K562 (cell line): ENCODE results near the gene PEX13. TPM values are rescaled to one million over a fixed set of nuclear protein-coding genes. Genes with fewer than 3 reads are reported as not detected.

ENCODE experiments used
- AFF4 ChIP-seq: sonication (generic); formaldehyde crosslinking; IDR thresholded peaks from 2 replicates; pipeline ENCODE4 v1.8.0; 2023; ENCODE audit warnings: mild to moderate bottlenecking, missing genetic modification reagents
- CCAR2 ChIP-seq: fragments of 200-400 bp; formaldehyde crosslinking; IDR thresholded peaks from 2 replicates; pipeline ENCODE4 v1.6.1; 2017; ENCODE audit warnings: mild to moderate bottlenecking, low read depth, low read length
- MCM2 ChIP-seq: fragments of 450-650 bp; IDR thresholded peaks from 2 replicates; pipeline ENCODE4 v1.6.1; 2017; ENCODE audit warnings: low read depth, mild to moderate bottlenecking
- MTA1 ChIP-seq: fragments of 450-650 bp; IDR thresholded peaks from 2 replicates; pipeline ENCODE4 v1.6.1; 2017; ENCODE audit warnings: borderline replicate concordance
- RAD21 ChIP-seq, 2 experiments: fragments of 250-450 bp in 1 of 2; fragments of 450-650 bp in 1 of 2; sonication (Bioruptor Pico) in 1 of 2; formaldehyde crosslinking in 1 of 2; IDR thresholded peaks in 1 of 2; conservative IDR thresholded peaks in 1 of 2; 2 replicates each; pipeline versions ENCODE4 v1.4.0 to v1.8.0; 2020 to 2022; ENCODE audit warnings: mild to moderate bottlenecking in 2 of 2, moderate library complexity in 1 of 2
- RREB1 ChIP-seq: fragments of 250-450 bp; sonication (Bioruptor Pico); IDR thresholded peaks from 2 replicates; pipeline ENCODE4 v1.4.0; 2020
- SMAD2 ChIP-seq: fragments of 150-350 bp; IDR thresholded peaks from 2 replicates; pipeline ENCODE4 v1.6.1; 2014; ENCODE audit warnings: low read depth, mild to moderate bottlenecking, low read length
- TEAD1 ChIP-seq, 2 experiments: fragments of 450-650 bp in 1 of 2; sonication (generic) in 1 of 2; formaldehyde crosslinking; IDR thresholded peaks; 2 replicates each; pipeline versions ENCODE4 v1.4.0 to v1.8.0; 2020 to 2022; ENCODE audit warnings: mild to moderate bottlenecking in 2 of 2, missing genetic modification reagents in 1 of 2
- TFE3 ChIP-seq: fragments of 450-650 bp; formaldehyde crosslinking; IDR thresholded peaks from 2 replicates; pipeline ENCODE4 v1.4.0; 2020; ENCODE audit warnings: mild to moderate bottlenecking, mixed read lengths
- UBTF ChIP-seq, 2 experiments: IDR thresholded peaks; 2 replicates each; pipeline ENCODE4 v1.6.1; 2012; ENCODE audit warnings: improper control_type of control experiment in 2 of 2, low read depth in 2 of 2, low read length in 2 of 2, borderline replicate concordance in 1 of 2
- YBX1 ChIP-seq: fragments of 450-650 bp; IDR thresholded peaks from 2 replicates; pipeline ENCODE4 v1.7.1; 2016; ENCODE audit warnings: mild to moderate bottlenecking
- ZC3H8 ChIP-seq: fragments of 450-650 bp; IDR thresholded peaks from 2 replicates; pipeline ENCODE4 v1.6.1; 2017
- polyA plus RNA-seq, 8 experiments: library from polyadenylated mRNA; depleted of rRNA in 4 of 8; stranded (reverse) in 5 of 8; unstranded in 3 of 8; fragments of >200 nt; fragmentation: Nextera tagmentation in 2 of 8; fragmentation: Illumina TruSeq in 1 of 8; extraction: Ambion mirVana in 2 of 8; extraction: Trizol in 1 of 8; gene quantifications; 2 replicates each; pipeline versions ENCODE4 v1.2.1 to v1.2.3, GENCODE V29; 2011 to 2014; ENCODE audit warnings: inconsistent platforms in 1 of 8, missing spikeins in 1 of 8
- total RNA-seq, 7 experiments: library from RNA; depleted of rRNA in 6 of 7; stranded (reverse); fragments of >200 nt in 6 of 7; fragmentation: Illumina TruSeq in 2 of 7; extraction: Trizol in 2 of 7; gene quantifications; 2 replicates each; pipeline versions ENCODE4 v1.2.1 to v1.2.3, GENCODE V29; 2011 to 2021; ENCODE audit warnings: low replicate concordance in 1 of 7

Gene PEX13
- total and polyA plus RNA-seq, 9 of the 15 experiments (the other 6 are each of a cell fraction or from before 2014, with no cell fraction given): 4.0 to 30.4 (median 18.8) TPM

GRCh38 chr2:61017003-61017555 lies 441 bp upstream of the PEX13 start (continued):
- TF ChIP-seq TFE3 (no peak), YBX1 (no peak), RAD21 (CRISPR knock-in tag; conservative IDR thresholded peaks at IDR 0.05 in 1 of 2, IDR thresholded peaks at IDR 0.05 in 1 of 2) (peak in 1 of 2 experiments; percentile 9; a peak in 2 of 4 replicates), CCAR2 (no peak), TEAD1 (CRISPR knock-in tag; IDR thresholded peaks at IDR 0.05) (no peak), AFF4 (CRISPR knock-in tag) (no peak; the same call in 1 of the 2 replicates), RREB1 (CRISPR knock-in tag) (peak; percentile 19; the same call in 1 of the 2 replicates), MCM2 (no peak), UBTF (IDR thresholded peaks at IDR 0.05; ENCODE audit: borderline replicate concordance in 1 of 2, low read depth in 2 of 2, low read length in 2 of 2) (peak; percentile 73 to 75; a peak in 1 of 4 replicates), MTA1 (0 out of 2 replicates have a peak, but pooled peaks have one; percentile 51), SMAD2 (no peak), ZC3H8 (no peak)
